Measurements from ENCODE around the gene DOK3.

GRCh38 chr5:177531209-177531940 is 21.7 kb upstream of the DOK3 start:
- no peak for TF ChIP-seq CTCF (IDR thresholded peaks at IDR 0.05 in 8 of 11, conservative IDR thresholded peaks at IDR 0.05 in 3 of 11)
- no peak for TF ChIP-seq POLR2AphosphoS5 (IDR thresholded peaks at IDR 0.05)
- TF ChIP-seq POLR2A (IDR thresholded peaks at IDR 0.05) = no peak
